Smooth muscle cell (in vitro differentiated cells): Measurements from ENCODE around the gene LY6G6C. TPM values are rescaled to one million over a fixed set of nuclear protein-coding genes. Genes with fewer than 3 reads are reported as not detected.

Experiments used
- DNase-seq: peaks from one replicate; lab custom pipeline; 2025; ENCODE audit not compliant: unreplicated experiment; lab: John Stamatoyannopoulos, UW
- H2AFZ ChIP-seq: fragments of 200-600 bp; sonication (generic); 2 replicates; pipeline ENCODE4 v1.6.0; 2016; ENCODE audit warnings: antibody characterized with exemption, low read depth, mild to moderate bottlenecking
- H3F3A ChIP-seq: fragments of 200-600 bp; sonication (generic); 2 replicates; pipeline ENCODE4 v1.6.0; 2017; ENCODE audit warnings: antibody characterized with exemption, low read depth
- H3K27ac ChIP-seq: fragments of 200-600 bp; sonication (generic); 2 replicates; pipeline ENCODE4 v1.5.1; 2016; ENCODE audit warnings: low read depth, mild to moderate bottlenecking
- H3K27me3 ChIP-seq: fragments of 200-600 bp; sonication (generic); 2 replicates; pipeline ENCODE4 v1.6.1; 2016; ENCODE audit warnings: low read depth, mild to moderate bottlenecking
- H3K36me3 ChIP-seq: fragments of 200-600 bp; sonication (generic); 2 replicates; pipeline ENCODE4 v1.5.1; 2016; ENCODE audit warnings: low read depth
- H3K4me1 ChIP-seq: fragments of 200-600 bp; sonication (generic); 2 replicates; pipeline ENCODE4 v1.5.1; 2016; ENCODE audit warnings: low read depth
- H3K4me2 ChIP-seq: fragments of 200-600 bp; sonication (generic); 2 replicates; pipeline ENCODE4 v1.6.0; 2016; ENCODE audit warnings: mild to moderate bottlenecking
- H3K4me3 ChIP-seq: fragments of 200-600 bp; sonication (generic); 2 replicates; pipeline ENCODE4 v1.5.1; 2016; ENCODE audit warnings: mild to moderate bottlenecking
- H3K79me2 ChIP-seq: fragments of 200-600 bp; sonication (generic); 2 replicates; pipeline ENCODE4 v1.6.0; 2016; ENCODE audit warnings: low read depth, mild to moderate bottlenecking
- H3K9ac ChIP-seq: fragments of 200-600 bp; sonication (generic); 2 replicates; pipeline ENCODE4 v1.6.0; 2016; ENCODE audit warnings: low read depth
- H3K9me3 ChIP-seq: fragments of 200-600 bp; sonication (generic); replicated peaks from 2 replicates; pipeline ENCODE4 v1.5.1; 2016; ENCODE audit warnings: low read depth
- H4K20me1 ChIP-seq: fragments of 200-600 bp; sonication (generic); 2 replicates; pipeline ENCODE4 v1.6.0; 2016; ENCODE audit warnings: low read depth
- CTCF ChIP-seq: fragments of 200-600 bp; sonication (generic); IDR thresholded peaks from 2 replicates; pipeline ENCODE4 v1.5.1; 2017; ENCODE audit warnings: borderline replicate concordance, mild to moderate bottlenecking, antibody characterized with exemption; ENCODE audit not compliant: insufficient read depth, poor library complexity, severe bottlenecking
- WGBS: methylation state at CpG from one replicate; pipeline ENCODE4 v1.1.7; 2016; ENCODE audit warnings: low lambda C conversion rate; 5-methylcytosine and 5-hydroxymethylcytosine counted together
- polyA plus RNA-seq: library from polyadenylated mRNA; unstranded; fragments of >200 nt; fragmentation: Nextera tagmentation; extraction: Ambion mirVana; gene quantifications from 2 replicates; pipeline ENCODE4 v1.2.1, GENCODE V29; 2016
- total RNA-seq: library from RNA; depleted of rRNA; stranded (reverse); fragments of >200 nt; gene quantifications from 2 replicates; pipeline ENCODE4 v1.2.3, GENCODE V29; 2014

Gene LY6G6C
- total and polyA plus RNA-seq, 2 experiments from 2014 or later = 3.8 to 3.9 TPM

GRCh38 chr6:31725502-31726350 is 4.2 kb upstream of the LY6G6C start:
- H3K4me2 ChIP-seq = no peak overlapping the region
- H3K27ac ChIP-seq = no peak overlapping the region
- H2AFZ ChIP-seq = no peak overlapping the region
- H3K9me3 ChIP-seq = no peaks in the 10 kb centered on the region
- no peak for TF ChIP-seq CTCF
- H3F3A ChIP-seq = peaks cover 15% of the 10 kb centered on the region
- H4K20me1 ChIP-seq = peaks cover 14% of the 10 kb centered on the region
- WGBS = 92% methylated on average over 12 of the region's 12 CpGs
- H3K27me3 ChIP-seq = no peaks in the 10 kb centered on the region
- H3K4me3 ChIP-seq = no peak overlapping the region
- H3K36me3 ChIP-seq = no peaks in the 10 kb centered on the region
- H3K9ac ChIP-seq = no peak overlapping the region
- peaks cover 10% of the 10 kb centered on the region for H3K4me1 ChIP-seq
- DNase-seq = no peak
- H3K79me2 ChIP-seq = peaks cover 7% of the 10 kb centered on the region

GRCh38 chr6:31723980-31724691 is 2.6 kb upstream of the LY6G6C start:
- Histone ChIP-seq H2AFZ (no peak overlapping the region), H3K9ac (no peak overlapping the region), H3K27ac (no peak overlapping the region), H3K36me3 (no peaks in the 10 kb centered on the region), H3K4me2 (no peak overlapping the region), H3K9me3 (no peaks in the 10 kb centered on the region), H3K4me3 (no peak overlapping the region), H4K20me1 (peaks cover 11% of the 10 kb centered on the region), H3K79me2 (peaks cover 6% of the 10 kb centered on the region), H3F3A (peaks cover 12% of the 10 kb centered on the region), H3K4me1 (peaks cover 6% of the 10 kb centered on the region), H3K27me3 (no peaks in the 10 kb centered on the region)
- DNase-seq = no peak
- 95% methylated on average over 25 of the region's 25 CpGs for WGBS
- TF ChIP-seq CTCF = no peak

GRCh38 chr6:31723245-31723979 is 1.9 kb upstream of the LY6G6C start, which contains the start of gene MPIG6B:
MPIG6B (plus strand) TSS chr6:31723373; CDS start chr6:31723384, 11 bp downstream.
- no peak within 1 kb of the TSS for H3K9ac ChIP-seq
- H3K27me3 ChIP-seq = no peaks in the 10 kb centered on the region
- WGBS = 92% methylated on average over 46 of the region's 46 CpGs
- peaks cover 12% of the 10 kb centered on the region for H3F3A ChIP-seq
- no peak for DNase-seq
- no peak within 1 kb of the TSS for H3K4me3 ChIP-seq
- no peaks in the 10 kb centered on the region for H3K4me1 ChIP-seq
- no peaks in the 10 kb centered on the region for H3K36me3 ChIP-seq
- H3K27ac ChIP-seq = no peak within 1 kb of the TSS
- no peak for TF ChIP-seq CTCF
- H3K79me2 ChIP-seq = no peaks in the 10 kb centered on the region
- H2AFZ ChIP-seq = no peak within 1 kb of the TSS
- no peaks in the 10 kb centered on the region for H3K9me3 ChIP-seq
- no peak within 1 kb of the TSS for H3K4me2 ChIP-seq
- H4K20me1 ChIP-seq = peaks cover 3% of the 10 kb centered on the region
